OCI-LY1 (cell line): ENCODE results near the gene TMPRSS11D.

Experiments
- CTCF ChIP-seq: fragments of 200-600 bp; sonication (generic), shearing (Covaris generic); IDR thresholded peaks from 2 replicates; pipeline ENCODE4 v1.5.1; 2017; ENCODE audit warnings: mild to moderate bottlenecking, antibody characterized with exemption, low read length, moderate library complexity, mixed read lengths
- EZH2 ChIP-seq: fragments of 200-600 bp; sonication (generic), shearing (Covaris generic); IDR thresholded peaks from 2 replicates; pipeline ENCODE4 v1.8.0; 2017; ENCODE audit warnings: borderline replicate concordance, mixed run types, mild to moderate bottlenecking, antibody characterized with exemption, low read length, moderate library complexity, mixed read lengths

- TF ChIP-seq CTCF (no peak), EZH2 (no peak)
Measured at GRCh38 chr4:67894659-67895058, 10.9 kb upstream of the TMPRSS11D start.
